SK-N-MC (cell line): ENCODE measurements around the gene SIPA1L3.
"Not testable (repeated sequence)": the region's sequence is repeated elsewhere in the genome, so short reads cannot be mapped to it uniquely, and the experiment has no call there.

ENCODE experiments used
- DNase-seq: peaks from one replicate; pipeline ENCODE4 v3.0.0-alpha.2; 2011; ENCODE audit warnings: low read depth, low spot score
- H3K27ac ChIP-seq: fragments of 200-600 bp; sonication (generic); 2 replicates; pipeline ENCODE4 v1.5.1; 2016; ENCODE audit warnings: mixed run types
- H3K36me3 ChIP-seq: fragments of 200-600 bp; sonication (generic); 2 replicates; pipeline ENCODE4 v1.6.1; 2017; ENCODE audit warnings: antibody characterized with exemption, low read length, mixed read lengths; ENCODE audit not compliant: insufficient read depth
- H3K4me3 ChIP-seq: fragments of 200-600 bp; sonication (generic); 2 replicates; pipeline ENCODE4 v1.5.1; 2016
- H3K9ac ChIP-seq: fragments of 200-600 bp; sonication (generic); 2 replicates; pipeline ENCODE4 v1.8.0; 2017; ENCODE audit warnings: mixed run types, mixed read lengths; ENCODE audit not compliant: insufficient read length
- H3K9me3 ChIP-seq: fragments of 200-600 bp; sonication (generic); 2 replicates; pipeline ENCODE4 v1.6.1; 2017; ENCODE audit warnings: low read depth, mild to moderate bottlenecking, antibody characterized with exemption, low read length, moderate library complexity, mixed read lengths
- EZH2 ChIP-seq: fragments of 200-600 bp; sonication (generic); IDR thresholded peaks from one replicate; pipeline ENCODE4 v1.6.1; 2017; ENCODE audit warnings: antibody characterized with exemption
- FOXP2 ChIP-seq: optimal IDR thresholded peaks from 2 replicates; pipeline ENCODE3; 2011; ENCODE audit warnings: mild to moderate bottlenecking, moderate library complexity; ENCODE audit not compliant: insufficient read depth; ENCODE audit errors: extremely low read length, control extremely low read depth
- POLR2AphosphoS5 ChIP-seq: IDR thresholded peaks from 2 replicates; pipeline ENCODE4 v1.6.1; 2012; ENCODE audit warnings: mild to moderate bottlenecking, low read depth, low read length, borderline replicate concordance

Gene SIPA1L3

GRCh38 chr19:38224014-38224862, 317.2 kb downstream of the SIPA1L3 start, which contains the start of gene DPF1:
TSS of gene DPF1 (minus strand) at chr19:38224222. CDS start at chr19:38224142, 80 bp downstream.
- no peaks in the 10 kb centered on the region for H3K36me3 ChIP-seq
- peak within 1 kb of the TSS; percentile 45 for H3K9ac ChIP-seq
- TF ChIP-seq FOXP2 (no peak), POLR2AphosphoS5 (no peak), EZH2 (no peak)
- H3K27ac ChIP-seq = no peak within 1 kb of the TSS
- H3K4me3 ChIP-seq = peak within 1 kb of the TSS; percentile 84
- H3K9me3 ChIP-seq = no peaks in the 10 kb centered on the region
- no peak for DNase-seq

- not testable (repeated sequence) for H3K9me3 ChIP-seq, H3K27ac ChIP-seq, H3K36me3 ChIP-seq, DNase-seq, H3K9ac ChIP-seq
- H3K4me3 ChIP-seq = peak overlapping the region; percentile 84; the same call in 1 of the 2 replicates
These were observed 317.8 kb downstream of the SIPA1L3 start for GRCh38 chr19:38224863-38225218.

GRCh38 chr19:38227287-38228004, 320.4 kb downstream of the SIPA1L3 start:
- H3K4me3 ChIP-seq = no peak overlapping the region
- H3K27ac ChIP-seq = no peak overlapping the region
- H3K9ac ChIP-seq = no peak overlapping the region
- H3K36me3 ChIP-seq = no peaks in the 10 kb centered on the region
- H3K9me3 ChIP-seq = no peaks in the 10 kb centered on the region
- no peak for DNase-seq
- no peak for TF ChIP-seq FOXP2
- no peak for TF ChIP-seq POLR2AphosphoS5
- no peak for TF ChIP-seq EZH2

- DNase-seq = no peak
- no peak for TF ChIP-seq POLR2AphosphoS5
- no peak for TF ChIP-seq FOXP2
- TF ChIP-seq EZH2 = no peak
- Histone ChIP-seq H3K36me3 (no peaks in the 10 kb centered on the region), H3K27ac (no peak overlapping the region), H3K9ac (no peak overlapping the region), H3K9me3 (no peaks in the 10 kb centered on the region), H3K4me3 (no peak overlapping the region)
These were observed 321.0 kb downstream of the SIPA1L3 start for GRCh38 chr19:38228005-38228377.

GRCh38 chr19:38228491-38229439, 321.8 kb downstream of the SIPA1L3 start:
- TF ChIP-seq FOXP2 = no peak
- no peak for TF ChIP-seq EZH2
- no peak for TF ChIP-seq POLR2AphosphoS5
- no peak overlapping the region for H3K27ac ChIP-seq
- no peak for DNase-seq
- no peaks in the 10 kb centered on the region for H3K36me3 ChIP-seq
- H3K4me3 ChIP-seq = peak overlapping the region; percentile 78
- no peak overlapping the region for H3K9ac ChIP-seq
- no peaks in the 10 kb centered on the region for H3K9me3 ChIP-seq

GRCh38 chr19:38229585-38230073, 322.6 kb downstream of the SIPA1L3 start:
- peak overlapping the region; percentile 78; the same call in 1 of the 2 replicates for H3K4me3 ChIP-seq

GRCh38 chr19:38230506-38231133, 323.6 kb downstream of the SIPA1L3 start:
- not testable (repeated sequence) for H3K27ac ChIP-seq

More at GRCh38 chr19:38229585-38230073, 322.6 kb downstream of the SIPA1L3 start:
- Histone ChIP-seq H3K9me3 (no peaks in the 10 kb centered on the region), H3K9ac (no peak overlapping the region), H3K36me3 (no peaks in the 10 kb centered on the region), H3K27ac (no peak overlapping the region)
- TF ChIP-seq POLR2AphosphoS5 = no peak
- TF ChIP-seq FOXP2 = no peak
- no peak for TF ChIP-seq EZH2
- DNase-seq = no peak

GRCh38 chr19:38231918-38232317, 324.9 kb downstream of the SIPA1L3 start:
- Histone ChIP-seq H3K9ac (no peak overlapping the region), H3K9me3 (no peaks in the 10 kb centered on the region), H3K4me3 (no peak overlapping the region), H3K36me3 (no peaks in the 10 kb centered on the region), H3K27ac (no peak overlapping the region)
- no peak for DNase-seq
- TF ChIP-seq POLR2AphosphoS5 (no peak), FOXP2 (no peak), EZH2 (no peak)

More at GRCh38 chr19:38230506-38231133, 323.6 kb downstream of the SIPA1L3 start:
- not testable (repeated sequence) for H3K4me3 ChIP-seq, H3K36me3 ChIP-seq, H3K9ac ChIP-seq, DNase-seq, H3K9me3 ChIP-seq
